Heart left ventricle (tissue), 13 donors: ENCODE measurements around the gene DMWD.

Source experiments
- POLR2A ChIP-seq, 2 donors: fragments of 450-650 bp; IDR thresholded peaks; one replicate each; pipeline ENCODE4 v1.6.1; 2017; ENCODE audit warnings: antibody characterized with exemption in 2 of 2, mild to moderate bottlenecking in 2 of 2, moderate library complexity in 2 of 2
- TF ChIP-seq, protein P1 (sequence below), 12 donors: fragments of 200-600 bp; sonication (generic) in 4 of 12; IDR thresholded peaks; one replicate each; pipeline versions ENCODE4 v1.5.0 to v1.8.0; 2018 to 2022; ENCODE audit warnings: antibody characterized with exemption in 12 of 12, mild to moderate bottlenecking in 5 of 12
- donor health status: ischemic (EF 13 %, LVEDD 7.1; RV severe dilation, severe dysfunction).
- donor health status: DM: no; HTN: yes; CAD: no.
- donor health status: DM: no; HTN: no; CAD: no.
- donor health status: ischemic (EF 25% LVEDD 6.9; RV normal size, moderate dysfunction).
- donor health status: ischemic (EF 25% LVEDD 5.7; RV mildly dilated, moderate dysfunction).
- donor health status: ischemic (EF 35%, LVEDD 5.7; RV mildly dilated, moderate dysfunction).
- donor health status: nonischemic (EF 11% LVEDD 7.7; RV severe dilation, severe dysfunction).
- donor health status: DM: yes; HTN: yes; CAD: no.
- donor health status: PGD.
- donor health status: ischemic (EF 29% LVEDD 5.4; RV normal size, mild dysfunction).
- donor health status: nonischemic (EF 23%, LVEDD 6.1; RV moderate dilation, normal function).

DNA sequence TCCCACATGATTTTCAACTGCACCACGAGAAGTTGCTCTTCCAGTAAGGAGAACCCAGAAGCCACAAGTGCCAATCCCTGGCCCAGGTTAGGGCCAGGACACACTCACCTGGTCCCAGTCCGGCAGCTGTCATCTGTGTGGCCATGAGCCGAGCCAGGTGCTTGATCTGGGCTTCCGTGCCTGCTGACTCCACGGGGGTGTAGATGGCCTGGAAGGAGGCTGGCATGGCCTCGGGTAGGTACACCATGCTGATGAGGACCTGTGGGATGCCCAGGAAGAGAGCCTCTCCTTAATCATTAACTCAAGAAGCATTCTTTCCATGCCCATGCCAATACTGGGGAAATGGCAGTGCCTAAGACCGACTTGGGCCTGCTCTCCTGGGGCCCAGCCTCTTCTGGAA lies 42.3 kb upstream of the DMWD start:
- no peak for TF ChIP-seq POLR2A (IDR thresholded peaks at IDR 0.05)
- TF ChIP-seq, protein P1, sequence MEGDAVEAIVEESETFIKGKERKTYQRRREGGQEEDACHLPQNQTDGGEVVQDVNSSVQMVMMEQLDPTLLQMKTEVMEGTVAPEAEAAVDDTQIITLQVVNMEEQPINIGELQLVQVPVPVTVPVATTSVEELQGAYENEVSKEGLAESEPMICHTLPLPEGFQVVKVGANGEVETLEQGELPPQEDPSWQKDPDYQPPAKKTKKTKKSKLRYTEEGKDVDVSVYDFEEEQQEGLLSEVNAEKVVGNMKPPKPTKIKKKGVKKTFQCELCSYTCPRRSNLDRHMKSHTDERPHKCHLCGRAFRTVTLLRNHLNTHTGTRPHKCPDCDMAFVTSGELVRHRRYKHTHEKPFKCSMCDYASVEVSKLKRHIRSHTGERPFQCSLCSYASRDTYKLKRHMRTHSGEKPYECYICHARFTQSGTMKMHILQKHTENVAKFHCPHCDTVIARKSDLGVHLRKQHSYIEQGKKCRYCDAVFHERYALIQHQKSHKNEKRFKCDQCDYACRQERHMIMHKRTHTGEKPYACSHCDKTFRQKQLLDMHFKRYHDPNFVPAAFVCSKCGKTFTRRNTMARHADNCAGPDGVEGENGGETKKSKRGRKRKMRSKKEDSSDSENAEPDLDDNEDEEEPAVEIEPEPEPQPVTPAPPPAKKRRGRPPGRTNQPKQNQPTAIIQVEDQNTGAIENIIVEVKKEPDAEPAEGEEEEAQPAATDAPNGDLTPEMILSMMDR (IDR thresholded peaks at IDR 0.05), result no peak
